RWPE2 (cell line): ENCODE data around the gene CDH4.
A peak's percentile ranks its signal among the peaks of the same experiment; 100 is the strongest.

Source experiments
- ATAC-seq: fragments of 200-7000 bp; cut with Tn5 transposase; 3 replicates; pipeline ENCODE4 v1.9.1; 2021; ENCODE audit warnings: low read depth
- DNase-seq: peaks from one replicate; pipeline ENCODE4 v3.0.0-alpha.2; 2020; ENCODE audit warnings: low spot score
- H3K27ac ChIP-seq: fragments of 450-650 bp; 2 replicates; pipeline ENCODE4 v1.5.1; 2017; ENCODE audit warnings: mild to moderate bottlenecking; ENCODE audit not compliant: poor library complexity, severe bottlenecking
- H3K27me3 ChIP-seq: fragments of 250-450 bp; sonication (Bioruptor Pico); 2 replicates; pipeline ENCODE4 v1.5.1; 2021; ENCODE audit warnings: mild to moderate bottlenecking, moderate library complexity; ENCODE audit not compliant: insufficient read depth, poor library complexity, severe bottlenecking
- H3K36me3 ChIP-seq: fragments of 250-450 bp; sonication (Bioruptor Pico); 2 replicates; pipeline ENCODE4 v1.5.1; 2020; ENCODE audit warnings: low read depth, mild to moderate bottlenecking, moderate library complexity
- H3K4me1 ChIP-seq: fragments of 250-450 bp; sonication (Bioruptor Pico); 2 replicates; pipeline ENCODE4 v1.5.1; 2021; ENCODE audit warnings: mild to moderate bottlenecking, moderate library complexity; ENCODE audit not compliant: insufficient read depth, poor library complexity, severe bottlenecking
- H3K4me3 ChIP-seq: fragments of 250-450 bp; sonication (Bioruptor Pico); 2 replicates; pipeline ENCODE4 v1.5.1; 2021; ENCODE audit warnings: mild to moderate bottlenecking, moderate library complexity; ENCODE audit not compliant: severe bottlenecking
- H3K9me3 ChIP-seq: fragments of 250-450 bp; sonication (Bioruptor Pico); 2 replicates; pipeline ENCODE4 v1.5.1; 2021; ENCODE audit warnings: mild to moderate bottlenecking, moderate library complexity; ENCODE audit not compliant: severe bottlenecking
- TF ChIP-seq, protein P1 (sequence below): fragments of 450-650 bp; IDR thresholded peaks from one replicate; pipeline ENCODE4 v1.5.1; 2017; ENCODE audit warnings: mild to moderate bottlenecking, moderate library complexity; ENCODE audit not compliant: poor library complexity, severe bottlenecking

Gene CDH4

DNA sequence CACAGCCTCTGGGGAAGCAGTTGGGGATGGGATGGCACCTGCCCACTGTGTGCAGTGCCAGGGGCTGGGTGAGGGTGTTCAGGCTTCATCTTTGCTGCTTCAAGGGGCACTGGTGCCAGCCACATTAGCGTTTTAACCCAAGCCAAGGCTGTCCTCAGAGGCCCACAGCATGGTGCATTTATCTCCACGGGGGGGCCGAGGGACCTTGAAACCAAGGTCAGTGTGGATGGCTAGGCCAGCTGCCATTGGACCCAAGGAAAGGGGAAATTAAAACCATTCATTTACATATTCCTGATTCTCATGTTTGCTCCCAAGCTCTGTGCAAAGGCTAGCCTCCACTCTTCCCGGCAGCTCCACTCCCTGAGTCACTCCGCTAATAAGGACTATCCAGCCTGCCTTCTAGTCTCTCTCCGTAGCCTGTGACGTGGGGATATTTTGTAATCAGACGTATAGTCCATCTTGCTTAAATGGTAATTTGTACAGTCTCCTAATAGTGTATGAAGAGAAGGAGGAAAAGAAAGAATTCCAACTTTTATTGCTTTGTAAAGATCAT is 197.1 kb downstream of the CDH4 start:
- peak; percentile 64 for DNase-seq
- TF ChIP-seq, protein P1, sequence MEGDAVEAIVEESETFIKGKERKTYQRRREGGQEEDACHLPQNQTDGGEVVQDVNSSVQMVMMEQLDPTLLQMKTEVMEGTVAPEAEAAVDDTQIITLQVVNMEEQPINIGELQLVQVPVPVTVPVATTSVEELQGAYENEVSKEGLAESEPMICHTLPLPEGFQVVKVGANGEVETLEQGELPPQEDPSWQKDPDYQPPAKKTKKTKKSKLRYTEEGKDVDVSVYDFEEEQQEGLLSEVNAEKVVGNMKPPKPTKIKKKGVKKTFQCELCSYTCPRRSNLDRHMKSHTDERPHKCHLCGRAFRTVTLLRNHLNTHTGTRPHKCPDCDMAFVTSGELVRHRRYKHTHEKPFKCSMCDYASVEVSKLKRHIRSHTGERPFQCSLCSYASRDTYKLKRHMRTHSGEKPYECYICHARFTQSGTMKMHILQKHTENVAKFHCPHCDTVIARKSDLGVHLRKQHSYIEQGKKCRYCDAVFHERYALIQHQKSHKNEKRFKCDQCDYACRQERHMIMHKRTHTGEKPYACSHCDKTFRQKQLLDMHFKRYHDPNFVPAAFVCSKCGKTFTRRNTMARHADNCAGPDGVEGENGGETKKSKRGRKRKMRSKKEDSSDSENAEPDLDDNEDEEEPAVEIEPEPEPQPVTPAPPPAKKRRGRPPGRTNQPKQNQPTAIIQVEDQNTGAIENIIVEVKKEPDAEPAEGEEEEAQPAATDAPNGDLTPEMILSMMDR = no peak
- Histone ChIP-seq H3K4me1 (no peaks in the 10 kb centered on the region), H3K9me3 (no peaks in the 10 kb centered on the region), H3K27me3 (no peaks in the 10 kb centered on the region), H3K4me3 (no peak overlapping the region), H3K36me3 (0 out of 2 replicates have a peak, but pooled peaks cover 4% of the 10 kb centered on the region), H3K27ac (no peak overlapping the region)
- no peak for ATAC-seq

DNA sequence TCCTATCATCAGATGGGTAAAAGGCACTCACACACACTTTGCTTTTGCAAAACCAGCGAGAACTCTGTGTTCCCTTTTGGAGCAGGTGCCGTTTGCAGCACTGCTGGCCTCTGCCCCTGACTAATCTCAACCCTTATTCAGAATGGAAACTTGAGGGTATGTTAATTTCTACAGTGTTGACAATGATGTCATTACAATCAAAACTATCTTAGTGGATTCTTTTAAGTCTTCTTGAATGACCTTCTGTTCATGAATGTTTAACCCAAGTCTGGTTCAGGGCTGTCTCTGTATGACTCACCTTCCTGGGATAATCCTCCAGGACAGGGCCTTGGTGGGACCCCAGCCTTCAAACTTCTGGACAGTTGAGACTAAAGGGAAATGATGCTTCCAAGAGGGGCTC is 197.9 kb downstream of the CDH4 start:
- no peaks in the 10 kb centered on the region for H3K27me3 ChIP-seq

DNA sequence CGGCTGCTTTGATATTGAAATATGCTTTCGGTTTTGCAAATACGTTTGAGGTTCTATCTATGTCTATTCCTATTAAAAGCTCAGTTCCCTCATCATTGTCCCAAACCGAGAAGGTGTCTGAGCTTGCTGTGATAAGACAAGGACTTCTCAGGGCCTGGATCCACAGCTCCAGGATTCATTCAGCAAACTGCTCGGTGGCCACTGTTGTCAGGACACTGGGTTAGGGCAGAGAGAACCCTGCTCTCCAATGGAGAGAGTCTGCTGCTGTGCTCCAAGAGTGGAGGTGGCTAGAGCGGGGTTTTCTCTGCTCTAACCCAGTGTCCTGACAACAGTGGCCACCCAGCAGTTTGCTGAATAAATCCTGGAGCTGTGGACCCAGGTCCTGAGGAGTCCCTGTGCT is 198.5 kb downstream of the CDH4 start:
- peak; percentile 71 for DNase-seq
- no peak overlapping the region for H3K27ac ChIP-seq
- no peaks in the 10 kb centered on the region for H3K27me3 ChIP-seq
- H3K4me3 ChIP-seq = no peak overlapping the region
- no peaks in the 10 kb centered on the region for H3K4me1 ChIP-seq
- no peak for ATAC-seq
- H3K36me3 ChIP-seq = 0 out of 2 replicates have a peak, but pooled peaks cover 4% of the 10 kb centered on the region
- H3K9me3 ChIP-seq = no peaks in the 10 kb centered on the region
- TF ChIP-seq, protein P1 = no peak

More for the DNA sequence above, 197.9 kb downstream of the CDH4 start:
- no peaks in the 10 kb centered on the region for H3K4me1 ChIP-seq
- H3K9me3 ChIP-seq = no peaks in the 10 kb centered on the region
- H3K27ac ChIP-seq = no peak overlapping the region
- 0 out of 2 replicates have a peak, but pooled peaks cover 4% of the 10 kb centered on the region for H3K36me3 ChIP-seq
- H3K4me3 ChIP-seq = no peak overlapping the region
- DNase-seq = peak; percentile 39
- ATAC-seq = peak; percentile 40
- TF ChIP-seq, protein P1 = no peak

DNA sequence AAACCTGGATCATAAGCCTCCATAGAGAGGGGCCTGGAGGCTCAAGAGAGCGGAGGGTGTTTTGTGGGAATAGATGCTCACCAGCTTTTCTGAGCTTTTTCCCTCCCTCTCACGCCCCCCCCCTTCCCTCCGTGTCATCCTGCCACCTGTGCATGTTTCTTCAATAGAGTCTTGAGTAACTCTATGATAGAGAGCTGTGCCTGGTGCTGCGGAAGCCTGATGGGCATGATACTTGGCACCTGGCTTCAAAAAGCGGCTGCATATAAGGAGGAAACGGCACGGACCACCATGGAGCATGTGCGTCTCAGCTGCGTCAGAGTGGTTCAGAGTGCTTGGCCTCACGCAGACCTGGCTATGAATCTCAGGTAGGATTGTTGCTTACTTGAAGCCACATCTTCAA is 198.9 kb downstream of the CDH4 start:
- H3K9me3 ChIP-seq = no peaks in the 10 kb centered on the region
- peak; percentile 61 for DNase-seq
- TF ChIP-seq, protein P1 = no peak
- H3K4me1 ChIP-seq = no peaks in the 10 kb centered on the region
- no peaks in the 10 kb centered on the region for H3K27me3 ChIP-seq
- H3K27ac ChIP-seq = no peak overlapping the region
- 0 out of 2 replicates have a peak, but pooled peaks cover 4% of the 10 kb centered on the region for H3K36me3 ChIP-seq
- no peak overlapping the region for H3K4me3 ChIP-seq
- no peak for ATAC-seq

DNA sequence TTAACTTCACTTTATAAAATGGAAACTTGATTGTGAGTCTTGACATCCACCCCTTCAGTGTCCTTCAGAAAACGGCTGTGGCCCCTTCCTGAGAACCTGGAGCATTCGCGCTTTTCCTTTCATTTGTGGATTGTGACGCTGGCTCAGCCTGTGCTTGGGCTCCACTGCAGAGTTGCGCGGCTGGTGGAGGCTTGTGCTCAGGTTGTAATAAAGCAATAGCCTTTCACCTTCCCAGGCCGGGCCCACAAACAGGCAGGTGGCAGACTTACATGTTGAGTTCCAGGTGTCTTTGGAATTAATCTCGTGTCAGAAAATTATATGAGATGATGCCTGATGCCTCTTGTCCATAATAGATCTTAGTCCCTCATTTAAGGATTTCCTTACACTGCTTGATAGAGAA is 199.9 kb downstream of the CDH4 start:
- no peak for ATAC-seq
- TF ChIP-seq, protein P1 = no peak
- Histone ChIP-seq H3K27me3 (no peaks in the 10 kb centered on the region), H3K36me3 (0 out of 2 replicates have a peak, but pooled peaks cover 4% of the 10 kb centered on the region), H3K9me3 (no peaks in the 10 kb centered on the region), H3K4me1 (no peaks in the 10 kb centered on the region), H3K4me3 (no peak overlapping the region), H3K27ac (no peak overlapping the region)
- DNase-seq = peak; percentile 80
